Left cardiac atrium (tissue), 4 donors: ENCODE results near the gene ZC2HC1B. TPM values are rescaled to one million over a fixed set of nuclear protein-coding genes. Genes with fewer than 3 reads are reported as not detected.
"Not testable (repeated sequence)": the region's sequence is repeated elsewhere in the genome, so short reads cannot be mapped to it uniquely, and the experiment has no call there.

Experiments
- ATAC-seq, 2 donors: fragments of 200-7000 bp; cut with Tn5 transposase; one replicate each; pipeline ENCODE4 v1.9.1; 2020; ENCODE audit warnings: mild to moderate bottlenecking in 2 of 2, moderate library complexity in 2 of 2
- DNase-seq: peaks from one replicate; pipeline ENCODE4 v3.0.0-alpha.2; 2020
- intact Hi-C, 2 donors: fragments of 100-400 bp; cut with DNase I; formaldehyde crosslinking; loops; one replicate each; pipeline versions ENCODE4 v1.14.1 to v1.15.1; 2022 to 2023
- total RNA-seq, 2 donors: library from RNA; stranded (reverse); fragmentation: NEBNext Ultra II Directional; extraction: Animal tissue kit (Norgen Biotek cat#: 25700); gene quantifications; one replicate each; pipeline ENCODE4 v1.2.1, GENCODE V29; 2021
- donor health status: DM: no; HTN: yes; CAD: no.
- donor health status: DM: no; HTN: yes; CAD: no; lungs with severe emphysema.
- donor health status: DM: yes; HTN: yes; CAD: no.
- donor health status: Dilated cardiomyopathy.

The ZC2HC1B gene
- total RNA-seq, 2 donors from 2014 or later: not detected

DNA sequence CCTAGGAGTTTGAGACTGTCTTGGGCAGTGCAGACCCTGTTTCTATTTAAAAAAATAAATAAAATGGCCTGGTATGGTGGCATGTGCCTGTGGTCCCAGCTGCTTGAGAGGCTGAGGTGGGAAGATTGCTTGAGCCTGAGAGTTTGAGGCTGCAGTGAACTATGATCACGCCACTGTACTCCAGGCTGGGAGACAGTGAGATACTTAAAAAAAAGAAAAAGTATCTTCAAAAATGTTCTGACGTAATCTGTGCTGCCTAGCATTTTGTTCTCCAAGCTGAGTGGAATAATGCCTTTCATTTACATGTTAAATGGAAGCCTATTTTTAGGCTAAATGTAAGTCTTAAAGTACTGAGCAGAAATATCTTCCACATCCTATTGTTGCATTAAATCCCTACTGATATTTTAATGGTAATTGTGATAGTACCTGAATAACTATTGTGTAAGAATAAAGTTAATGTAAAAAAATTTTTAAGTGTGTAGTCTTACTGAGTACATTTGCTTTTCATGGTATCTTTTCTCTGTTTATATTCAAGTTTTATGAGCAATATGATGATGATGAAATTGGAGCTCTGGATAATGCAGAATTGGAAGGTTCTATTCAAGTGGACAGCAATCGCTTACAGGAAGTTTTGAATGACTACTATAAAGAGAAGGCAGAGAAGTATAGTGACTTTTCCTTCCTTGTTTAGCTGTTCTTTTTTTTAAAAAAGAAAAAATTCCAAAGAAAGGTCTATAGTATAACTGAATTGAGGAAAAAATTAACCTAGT lies 4.2 kb upstream of the ZC2HC1B start:
- ATAC-seq (no peak), DNase-seq (no peak)
- intact Hi-C loops: no loop called here

- intact Hi-C loops: no loop called here
- ATAC-seq: no peak
- no peak for DNase-seq
Measured at GRCh38 chr6:143863771-143864170, 503 bp upstream of the ZC2HC1B start.

- DNase-seq (no peak), ATAC-seq (no peak)
- intact Hi-C loops: no loop called here
Measured at GRCh38 chr6:143867236-143867635, 3.0 kb downstream of the ZC2HC1B start.

GRCh38 chr6:143868808-143869207 lies 4.5 kb downstream of the ZC2HC1B start:
- DNase-seq, ATAC-seq, intact Hi-C loops: not testable (repeated sequence)

- ATAC-seq, intact Hi-C loops, DNase-seq: not testable (repeated sequence)
Measured at GRCh38 chr6:143871202-143871730, 7.0 kb downstream of the ZC2HC1B start.

GRCh38 chr6:143872201-143872600 lies 7.9 kb downstream of the ZC2HC1B start:
- intact Hi-C loops: no loop called here
- DNase-seq (no peak), ATAC-seq (no peak)

- ATAC-seq, intact Hi-C loops, DNase-seq: not testable (repeated sequence)
Measured at GRCh38 chr6:143873600-143873999, 9.3 kb downstream of the ZC2HC1B start.

DNA sequence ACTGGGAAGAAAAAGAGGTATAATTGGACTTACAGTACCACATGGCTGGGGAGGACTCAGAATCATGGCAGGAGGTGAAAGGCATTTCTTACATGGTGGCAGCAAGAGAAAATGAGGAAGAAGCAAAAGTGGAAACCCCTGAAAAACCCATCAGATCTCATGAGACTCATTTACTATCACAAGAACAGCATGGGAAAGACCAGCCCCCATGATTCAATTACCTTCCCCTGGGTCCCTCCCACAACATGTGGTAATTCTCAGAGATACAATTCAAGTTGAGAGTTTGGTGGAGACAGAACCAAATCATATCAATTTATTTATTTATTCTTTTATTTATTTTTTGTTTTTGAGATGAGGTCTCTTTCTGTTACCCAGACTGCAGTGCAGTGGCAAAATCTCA lies 10.2 kb downstream of the ZC2HC1B start:
- DNase-seq, ATAC-seq, intact Hi-C loops: not testable (repeated sequence)

DNA sequence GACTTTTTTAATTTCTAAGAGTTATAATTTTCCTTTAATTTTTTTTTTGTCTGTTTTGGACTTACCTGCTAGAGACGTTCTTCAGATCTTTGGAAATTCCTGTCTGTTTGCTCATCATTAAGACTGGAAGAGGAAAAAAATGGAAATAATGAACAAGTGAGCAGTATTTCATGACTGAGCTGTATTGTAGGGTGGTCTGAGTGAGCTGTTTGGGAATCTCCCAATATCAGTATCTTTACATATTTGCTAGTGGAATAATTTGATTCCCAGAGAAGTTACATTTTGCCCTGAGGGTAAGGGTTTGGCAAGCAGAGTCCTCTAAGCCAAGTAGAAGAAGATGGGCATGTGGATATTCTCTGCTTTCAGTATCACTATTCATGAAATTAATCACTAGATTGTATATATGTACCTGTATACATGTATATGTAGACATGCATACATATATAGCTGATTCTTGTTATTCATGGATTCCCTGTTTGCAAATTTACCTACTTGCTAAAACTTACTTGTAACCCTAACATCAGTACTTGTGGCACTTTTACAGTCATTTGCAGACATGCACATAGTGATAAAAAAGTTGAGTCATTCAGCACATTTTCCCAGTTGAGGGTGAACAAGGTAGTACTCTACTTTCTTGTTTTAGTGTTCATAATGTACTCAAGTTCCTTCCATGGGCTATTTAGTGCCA lies 13.5 kb downstream of the ZC2HC1B start:
- intact Hi-C loops: no loop called here
- DNase-seq (no peak), ATAC-seq (no peak)

DNA sequence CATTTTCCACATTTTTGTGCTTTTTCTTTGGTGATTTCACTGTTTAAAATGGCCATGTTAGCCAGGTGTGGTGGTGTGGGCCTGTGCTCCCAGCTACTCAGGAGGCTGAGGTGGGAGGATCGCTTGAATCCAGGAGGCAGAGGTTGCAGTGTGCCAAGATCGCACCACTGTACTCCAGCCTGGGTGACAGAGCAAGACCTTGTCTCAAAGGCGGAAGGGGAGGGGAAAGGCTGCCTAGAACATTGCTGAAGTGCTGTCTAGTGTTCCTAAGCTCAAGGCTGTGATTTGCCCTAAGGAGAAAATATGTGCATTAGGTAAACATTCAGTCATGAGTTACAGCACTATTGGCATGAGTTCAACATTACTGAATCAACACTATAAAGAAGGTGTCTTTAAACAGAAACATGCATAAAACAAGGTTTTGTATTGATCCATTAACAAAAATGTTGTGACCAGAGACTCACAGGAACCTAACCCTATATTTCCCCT lies 14.0 kb downstream of the ZC2HC1B start:
- intact Hi-C loops: no loop called here
- DNase-seq (no peak), ATAC-seq (no peak)

- ATAC-seq (no peak), DNase-seq (no peak)
- intact Hi-C loops: no loop called here
Measured at GRCh38 chr6:143880412-143880811, 16.1 kb downstream of the ZC2HC1B start.

- ATAC-seq: no peak
Measured at GRCh38 chr6:143882401-143882930, 18.2 kb downstream of the ZC2HC1B start.

GRCh38 chr6:143884216-143884900 lies 20.1 kb downstream of the ZC2HC1B start:
- no peak for DNase-seq
- intact Hi-C loops: no loop called here
- ATAC-seq: no peak

More at GRCh38 chr6:143882401-143882930, 18.2 kb downstream of the ZC2HC1B start:
- intact Hi-C loops: no loop called here
- DNase-seq: no peak

DNA sequence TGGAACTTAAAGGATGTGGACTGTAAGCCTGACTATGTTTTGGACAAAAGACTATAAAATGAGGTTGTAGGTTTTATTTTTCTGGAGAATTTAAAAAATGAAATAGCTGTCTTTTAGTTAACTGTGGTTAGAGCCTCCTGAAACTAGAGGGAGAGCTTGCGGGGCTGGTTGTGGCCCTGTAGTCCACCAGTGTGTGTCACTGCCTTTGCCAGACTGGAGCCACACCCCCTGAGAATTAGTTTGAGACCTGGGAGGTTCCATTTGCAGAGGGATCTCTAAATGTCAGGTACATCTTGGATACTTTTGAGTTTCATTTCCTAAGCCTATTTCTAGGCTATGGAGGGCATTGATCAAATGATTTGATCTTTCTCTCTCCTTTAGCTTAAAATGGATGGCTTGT lies 20.8 kb downstream of the ZC2HC1B start:
- DNase-seq: no peak
- intact Hi-C loops: no loop called here
- ATAC-seq: no peak

DNA sequence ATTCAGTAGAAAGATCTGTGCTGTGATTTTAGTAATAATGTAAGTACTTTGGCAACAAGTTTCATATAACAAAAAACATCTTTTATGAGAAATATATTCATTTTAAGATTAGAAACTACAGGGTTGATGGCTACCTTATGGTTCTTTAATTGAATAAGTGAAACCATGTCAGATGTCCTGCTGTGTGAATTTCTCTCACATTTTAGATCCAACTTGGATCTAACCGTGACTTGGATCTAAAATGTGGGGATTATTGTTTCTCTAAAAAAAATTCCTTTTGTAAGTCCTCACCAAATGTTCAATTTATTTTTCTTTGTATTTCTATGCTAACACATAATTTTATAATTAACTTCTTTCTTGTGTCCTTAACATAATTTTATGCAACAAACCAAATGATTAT lies 30.4 kb downstream of the ZC2HC1B start:
- ATAC-seq: no peak
- DNase-seq: no peak
- intact Hi-C loops: no loop called here

GRCh38 chr6:143896126-143896860 lies 32.0 kb downstream of the ZC2HC1B start:
- intact Hi-C loops: no loop called here
- DNase-seq (no peak), ATAC-seq (no peak)

DNA sequence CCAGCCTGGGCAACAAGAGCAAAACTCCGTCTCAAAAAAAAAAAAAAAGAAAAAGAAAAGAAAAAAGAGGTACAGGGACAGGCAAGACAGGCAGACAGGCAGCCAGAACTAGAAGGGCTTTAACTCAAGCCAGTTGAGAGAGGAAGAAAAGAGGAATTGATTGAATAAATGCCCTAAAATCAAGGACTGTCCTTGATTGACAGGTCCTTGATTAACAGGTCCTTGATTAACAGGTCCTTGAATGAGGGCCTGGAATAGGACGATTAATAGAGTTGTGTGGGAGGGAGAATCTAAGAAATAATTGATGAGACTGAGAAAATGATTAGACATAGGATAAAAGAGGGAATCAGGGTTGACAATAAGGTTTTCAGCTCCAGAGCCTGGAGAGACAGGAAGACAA lies 36.1 kb downstream of the ZC2HC1B start:
- ATAC-seq (no peak), DNase-seq (no peak)
- intact Hi-C loops: no loop called here

- ATAC-seq (peak; percentile 92 to 93), DNase-seq (no peak)
- intact Hi-C loops: no loop called here
Measured at GRCh38 chr6:143901885-143902750, 37.8 kb downstream of the ZC2HC1B start.
